Kidney capillary endothelial cell (primary cell): ENCODE data around the gene ZMYND8.
"Not testable (repeated sequence)": the region's sequence is repeated elsewhere in the genome, so short reads cannot be mapped to it uniquely, and the experiment has no call there.

Source experiments
- DNase-seq: peaks from one replicate; pipeline ENCODE4 v3.0.0-alpha.2; 2018; ENCODE audit warnings: low spot score

ZMYND8 gene

GRCh38 chr20:47245166-47245565 is 111.3 kb downstream of the ZMYND8 start:
- not testable (repeated sequence) for DNase-seq

GRCh38 chr20:47244451-47244850 is 112.0 kb downstream of the ZMYND8 start:
- DNase-seq = no peak

- DNase-seq = no peak
Observed at GRCh38 chr20:47243532-47244305, 112.8 kb downstream of the ZMYND8 start.

GRCh38 chr20:47243003-47243402 is 113.5 kb downstream of the ZMYND8 start:
- DNase-seq = no peak

GRCh38 chr20:47241345-47241781 is 115.1 kb downstream of the ZMYND8 start:
- DNase-seq = no peak

GRCh38 chr20:47240096-47240495 is 116.4 kb downstream of the ZMYND8 start:
- DNase-seq = not testable (repeated sequence)

- no peak for DNase-seq
Observed at GRCh38 chr20:47239719-47240067, 116.8 kb downstream of the ZMYND8 start.

GRCh38 chr20:47238780-47239718 is 117.5 kb downstream of the ZMYND8 start:
- DNase-seq = no peak

GRCh38 chr20:47237715-47238114 is 118.8 kb downstream of the ZMYND8 start:
- no peak for DNase-seq

GRCh38 chr20:47236639-47236900 is 119.9 kb downstream of the ZMYND8 start:
- DNase-seq = no peak

GRCh38 chr20:47235853-47236638 is 120.5 kb downstream of the ZMYND8 start:
- DNase-seq = no peak

GRCh38 chr20:47235111-47235510 is 121.4 kb downstream of the ZMYND8 start:
- no peak for DNase-seq

- no peak for DNase-seq
Observed at GRCh38 chr20:47233333-47234188, 122.9 kb downstream of the ZMYND8 start.

GRCh38 chr20:47232518-47232917 is 124.0 kb downstream of the ZMYND8 start:
- DNase-seq = no peak

- DNase-seq = no peak
Observed at GRCh38 chr20:47231382-47232039, 125.0 kb downstream of the ZMYND8 start.

- DNase-seq = no peak
Observed at GRCh38 chr20:47230811-47231256, 125.7 kb downstream of the ZMYND8 start.

- DNase-seq = no peak
Observed at GRCh38 chr20:47228654-47229053, 127.8 kb downstream of the ZMYND8 start.

- no peak for DNase-seq
Observed at GRCh38 chr20:47227576-47227975, 128.9 kb downstream of the ZMYND8 start.

- no peak for DNase-seq
Observed at GRCh38 chr20:47227119-47227518, 129.4 kb downstream of the ZMYND8 start.

- DNase-seq = no peak
Observed at GRCh38 chr20:47225458-47225857, 131.0 kb downstream of the ZMYND8 start.

- no peak for DNase-seq
Observed at GRCh38 chr20:47224857-47225256, 131.6 kb downstream of the ZMYND8 start.
